GM18511 (cell line): ENCODE results near the gene CRACR2B.

ENCODE experiments used
- ATAC-seq: cut with Tn5 transposase; IDR thresholded peaks from one replicate; pipeline ENCODE4 v1.9.1; 2021; ENCODE audit warnings: mild to moderate bottlenecking, moderate library complexity; ENCODE audit not compliant: unreplicated experiment

Gene CRACR2B

DNA sequence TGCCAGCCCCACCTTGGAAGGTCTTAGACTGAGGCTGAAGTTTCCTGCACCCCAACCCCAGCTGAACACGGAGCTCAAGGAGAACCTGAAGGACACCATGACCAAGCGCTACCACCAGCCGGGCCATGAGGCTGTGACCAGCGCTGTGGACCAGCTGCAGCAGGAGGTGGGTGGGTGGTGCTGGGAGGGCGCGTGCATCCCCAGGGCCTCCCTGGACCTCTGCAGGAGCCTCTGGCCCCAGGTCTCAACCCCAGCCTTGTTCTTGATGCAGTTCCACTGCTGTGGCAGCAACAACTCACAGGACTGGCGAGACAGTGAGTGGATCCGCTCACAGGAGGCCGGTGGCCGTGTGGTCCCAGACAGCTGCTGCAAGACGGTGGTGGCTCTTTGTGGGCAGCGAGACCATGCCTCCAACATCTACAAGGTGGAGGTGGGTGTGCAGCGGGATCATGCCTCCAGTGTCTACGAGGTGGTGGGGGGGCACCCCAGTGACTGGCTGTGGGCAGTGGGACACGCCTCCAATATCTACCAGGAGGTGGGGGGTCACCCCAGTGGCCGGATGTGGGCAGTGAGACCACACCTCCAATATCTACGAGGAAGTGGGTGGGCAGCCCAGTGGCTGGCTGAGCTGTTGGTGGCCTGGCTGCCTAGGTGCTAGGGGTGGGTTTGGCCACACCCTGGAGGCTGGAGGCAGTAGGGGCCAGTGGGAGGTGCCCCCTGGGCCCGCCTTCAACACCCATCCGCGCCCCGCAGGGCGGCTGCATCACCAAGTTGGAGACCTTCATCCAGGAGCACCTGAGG, 9.7 kb downstream of the CRACR2B start:
- ATAC-seq = no peak

- ATAC-seq = no peak
These were observed 10.2 kb downstream of the CRACR2B start for GRCh38 chr11:837990-838307.

DNA sequence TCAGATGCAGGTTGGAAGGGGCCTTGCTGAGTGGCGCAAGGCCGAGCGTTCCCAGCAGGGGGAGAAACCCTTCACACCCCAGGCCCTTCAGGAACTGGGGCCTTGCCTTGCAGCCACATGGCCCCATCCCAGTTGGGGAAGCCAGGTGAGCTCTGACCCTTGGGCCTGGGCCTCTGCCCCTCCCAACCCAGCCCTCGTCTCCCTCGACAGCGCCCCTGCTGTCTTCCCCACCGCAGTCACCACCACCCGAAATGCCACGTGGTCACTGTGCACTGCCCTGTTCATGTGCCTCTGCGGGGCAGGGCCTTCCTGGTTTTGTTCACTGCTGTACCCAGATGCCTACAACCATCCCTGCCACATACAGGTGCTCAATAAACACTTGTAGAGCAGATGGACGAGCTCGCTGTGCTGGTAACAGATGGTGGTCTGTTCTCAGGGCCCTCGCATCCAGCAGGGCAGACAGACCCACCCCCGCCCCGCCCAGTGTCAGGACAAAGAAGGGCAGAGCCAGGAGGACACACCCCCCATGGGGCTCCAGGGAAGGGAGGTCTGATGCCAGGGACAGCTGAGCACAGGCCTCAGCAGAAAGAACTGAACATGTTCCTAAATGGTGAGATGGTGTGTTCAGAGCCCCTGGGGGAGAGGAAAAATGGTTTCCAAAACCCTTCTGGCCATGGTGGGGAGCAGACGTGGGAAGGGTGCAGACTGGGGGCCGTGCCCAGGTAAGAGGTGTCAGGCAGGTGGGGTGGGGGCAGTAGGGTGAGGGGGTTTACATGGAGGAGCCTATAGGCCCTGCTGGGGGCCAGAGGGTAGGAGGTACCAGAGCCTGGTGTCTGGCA, 10.9 kb downstream of the CRACR2B start:
- ATAC-seq = no peak

GRCh38 chr11:839280-839623, 11.5 kb downstream of the CRACR2B start:
- ATAC-seq = no peak

- ATAC-seq = no peak
These were observed 12.3 kb downstream of the CRACR2B start for GRCh38 chr11:839875-840617.

DNA sequence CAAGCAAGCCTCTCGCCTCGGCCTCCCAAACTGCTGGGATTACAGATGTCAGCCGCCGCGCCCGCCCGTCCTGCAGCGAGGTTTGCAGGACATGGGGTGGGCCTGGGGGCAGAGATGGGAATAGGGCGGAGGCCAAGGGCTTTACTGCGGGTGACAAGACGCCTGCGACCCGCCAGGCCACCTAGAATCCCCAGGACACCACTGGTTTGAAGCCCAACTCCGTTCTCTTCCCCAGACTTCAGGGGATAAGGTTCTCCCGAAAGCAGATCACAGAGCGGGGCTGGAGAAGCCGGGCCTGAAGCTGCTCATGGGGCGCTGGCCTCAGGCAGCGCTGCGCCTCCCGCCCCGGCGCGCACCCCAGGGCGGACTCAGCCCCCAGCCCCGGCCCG, 14.3 kb downstream of the CRACR2B start:
- ATAC-seq = peak; percentile 38

- ATAC-seq = peak; percentile 74
These were observed 14.8 kb downstream of the CRACR2B start, which contains the start of the genes POLR2L and TSPAN4 for GRCh38 chr11:842370-843002. POLR2L (minus strand) TSS chr11:842529; CDS start chr11:842508, 21 bp downstream. TSPAN4 (plus strand) TSS chr11:842852; CDS start chr11:850305, 7,453 bp downstream.

- peak; percentile 8 for ATAC-seq
These were observed 15.5 kb downstream of the CRACR2B start for GRCh38 chr11:843086-843734.

DNA sequence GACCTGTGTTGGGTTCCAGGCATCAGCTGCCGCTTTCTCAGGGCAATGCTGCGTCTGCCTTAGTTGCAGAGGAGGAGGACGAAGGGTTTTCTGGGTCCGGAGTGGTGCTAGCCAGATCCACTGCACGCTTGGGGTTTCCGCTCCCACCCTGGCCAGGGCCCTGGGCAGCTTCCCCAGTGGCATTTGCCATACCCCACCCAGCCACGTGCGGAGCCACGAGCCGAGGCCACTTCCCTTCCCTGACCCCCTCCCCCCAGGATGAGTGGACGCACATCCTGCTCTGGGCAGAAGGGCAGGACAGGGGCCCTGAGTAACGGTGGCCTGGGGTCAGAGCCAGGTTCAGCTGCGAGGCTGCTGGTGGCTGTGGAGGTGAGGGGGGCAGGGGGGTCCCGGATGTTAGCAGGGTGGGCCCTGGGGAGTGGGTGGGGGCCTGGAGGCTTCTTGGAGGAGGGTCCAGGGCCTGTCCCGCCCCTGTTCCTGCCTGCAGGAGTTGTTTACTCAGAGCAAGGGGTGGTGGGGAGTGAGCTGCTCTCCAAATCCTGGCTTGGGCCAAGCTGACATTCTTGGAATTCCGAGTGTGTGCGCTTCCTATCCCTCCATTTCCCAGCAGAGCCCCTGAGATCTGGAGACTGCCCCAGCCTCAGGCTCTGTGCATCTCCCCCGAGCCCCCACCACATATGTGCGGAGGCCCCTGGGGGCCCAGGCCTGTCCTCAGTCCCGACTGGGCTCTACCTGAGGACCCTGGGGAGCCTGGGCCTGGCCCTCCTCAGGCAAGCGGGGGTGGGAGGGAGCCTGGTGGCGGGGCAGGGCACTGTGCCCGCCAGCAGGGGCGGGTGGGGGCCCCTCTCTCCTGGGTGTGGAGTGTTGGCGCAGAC, 16.3 kb downstream of the CRACR2B start:
- ATAC-seq = no peak

GRCh38 chr11:844693-845644, 17.2 kb downstream of the CRACR2B start:
- ATAC-seq = no peak

GRCh38 chr11:845872-846495, 18.3 kb downstream of the CRACR2B start:
- ATAC-seq = no peak

DNA sequence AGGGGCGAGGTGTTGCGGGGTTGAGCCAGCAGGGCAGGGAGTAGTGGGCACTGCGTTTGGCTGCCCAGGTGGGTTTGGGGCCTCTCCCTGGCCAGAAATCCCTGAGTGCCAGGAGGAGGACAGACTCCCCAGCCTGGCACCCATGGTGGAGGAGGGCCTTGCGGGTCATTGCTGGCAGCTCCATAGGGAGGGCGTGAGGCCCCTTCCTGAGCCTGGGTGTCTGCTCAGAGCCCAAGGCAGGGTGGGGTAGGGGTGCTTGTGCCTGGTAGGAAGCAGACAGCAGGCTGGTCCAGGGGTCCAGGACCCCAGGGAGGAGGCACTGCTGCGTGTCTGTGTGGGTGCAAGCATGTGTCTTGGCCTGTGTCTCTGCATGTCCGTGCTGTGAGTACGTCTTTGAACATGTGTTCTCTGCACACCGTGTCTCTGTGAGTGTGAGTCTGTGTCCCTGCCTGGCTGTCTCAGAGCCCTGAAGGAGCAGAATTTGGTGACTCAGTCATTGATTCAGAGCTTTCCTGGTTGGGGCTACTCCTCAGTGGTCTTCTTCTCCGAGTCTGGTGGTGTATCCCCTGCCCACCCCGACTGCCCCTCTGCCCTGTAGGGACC, 18.9 kb downstream of the CRACR2B start:
- ATAC-seq = no peak

DNA sequence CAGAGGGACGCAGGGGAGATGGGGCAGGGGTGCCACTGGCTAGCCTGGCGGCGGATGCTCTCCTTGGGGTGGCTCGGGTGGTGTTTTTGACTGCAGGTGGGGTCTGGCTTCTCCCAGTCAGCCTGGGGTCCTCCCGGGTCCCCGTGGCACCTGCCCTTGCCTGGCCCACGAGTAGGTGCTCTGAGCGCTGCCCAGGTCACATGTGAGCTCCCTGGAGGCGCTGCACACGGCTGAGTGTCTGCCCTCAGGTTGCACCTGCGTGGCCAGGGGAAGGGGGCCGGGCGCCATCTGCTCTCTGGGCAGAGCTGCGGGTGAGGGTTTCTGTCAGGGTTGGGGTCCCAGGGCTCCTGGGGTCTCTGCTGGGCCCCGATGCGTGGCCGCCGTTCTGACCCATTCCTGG, 20.2 kb downstream of the CRACR2B start:
- ATAC-seq = no peak

GRCh38 chr11:848380-848931, 20.7 kb downstream of the CRACR2B start:
- no peak for ATAC-seq

- ATAC-seq = no peak
These were observed 21.5 kb downstream of the CRACR2B start for GRCh38 chr11:849104-849824.

GRCh38 chr11:849951-850774, 22.4 kb downstream of the CRACR2B start:
- ATAC-seq = no peak
